Stimulated activated CD8-positive, alpha-beta memory T cell treated with anti-CD3 and anti-CD28 coated beads, Interleukin-12 subunit alpha, Interleukin-12 subunit beta, amount 100 ng/mL, for 24 hours (primary cell): ENCODE data around the gene TEX29.

Experiments
- DNase-seq: peaks from one replicate; pipeline ENCODE4 v3.0.0-alpha.2; 2020; ENCODE audit errors: extremely low read depth

Gene TEX29

DNA sequence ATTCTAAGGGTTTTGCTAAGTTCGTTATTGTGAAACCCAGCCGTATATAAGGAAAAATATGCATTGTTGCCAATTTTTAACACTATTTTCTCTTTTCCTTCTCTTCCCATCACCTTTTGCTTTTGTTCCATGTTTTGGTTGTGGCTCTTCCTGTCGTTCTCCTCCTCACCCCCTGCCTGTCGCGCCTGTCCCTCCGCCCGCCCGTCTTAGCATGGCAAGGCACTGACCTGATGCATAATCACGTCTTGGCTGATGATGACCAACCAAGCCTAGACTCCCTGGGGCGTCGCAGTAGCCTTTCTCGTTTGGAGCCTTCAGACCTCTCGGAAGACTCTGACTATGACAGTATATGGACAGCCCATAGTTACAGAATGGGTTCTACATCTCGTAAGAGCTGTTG, 28.5 kb upstream of the TEX29 start:
- DNase-seq = no peak

GRCh38 chr13:111292710-111293485, 27.5 kb upstream of the TEX29 start:
- no peak for DNase-seq

DNA sequence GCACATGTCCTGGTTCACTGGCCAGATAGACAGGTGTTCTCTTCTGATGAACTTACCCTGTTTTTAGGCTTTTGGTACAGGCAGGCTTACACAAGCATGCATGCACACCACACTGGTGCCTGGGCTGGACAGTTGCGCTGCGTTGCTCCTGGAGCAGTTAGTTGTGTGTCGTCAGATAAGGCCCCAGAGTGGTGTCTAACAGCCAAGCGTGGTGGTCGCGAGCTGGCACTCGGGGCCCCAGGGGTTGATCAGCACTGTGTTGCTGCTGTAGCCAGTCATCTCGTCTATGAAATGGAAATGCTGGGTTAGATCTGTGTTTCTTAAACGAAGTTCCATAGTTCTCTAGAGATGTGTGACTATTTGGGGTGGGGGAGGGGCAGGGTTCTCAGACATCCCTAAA, 24.6 kb upstream of the TEX29 start:
- DNase-seq = no peak

GRCh38 chr13:111296417-111296816, 24.0 kb upstream of the TEX29 start:
- no peak for DNase-seq

- DNase-seq = no peak
Measured at GRCh38 chr13:111298214-111298975, 22.0 kb upstream of the TEX29 start.

DNA sequence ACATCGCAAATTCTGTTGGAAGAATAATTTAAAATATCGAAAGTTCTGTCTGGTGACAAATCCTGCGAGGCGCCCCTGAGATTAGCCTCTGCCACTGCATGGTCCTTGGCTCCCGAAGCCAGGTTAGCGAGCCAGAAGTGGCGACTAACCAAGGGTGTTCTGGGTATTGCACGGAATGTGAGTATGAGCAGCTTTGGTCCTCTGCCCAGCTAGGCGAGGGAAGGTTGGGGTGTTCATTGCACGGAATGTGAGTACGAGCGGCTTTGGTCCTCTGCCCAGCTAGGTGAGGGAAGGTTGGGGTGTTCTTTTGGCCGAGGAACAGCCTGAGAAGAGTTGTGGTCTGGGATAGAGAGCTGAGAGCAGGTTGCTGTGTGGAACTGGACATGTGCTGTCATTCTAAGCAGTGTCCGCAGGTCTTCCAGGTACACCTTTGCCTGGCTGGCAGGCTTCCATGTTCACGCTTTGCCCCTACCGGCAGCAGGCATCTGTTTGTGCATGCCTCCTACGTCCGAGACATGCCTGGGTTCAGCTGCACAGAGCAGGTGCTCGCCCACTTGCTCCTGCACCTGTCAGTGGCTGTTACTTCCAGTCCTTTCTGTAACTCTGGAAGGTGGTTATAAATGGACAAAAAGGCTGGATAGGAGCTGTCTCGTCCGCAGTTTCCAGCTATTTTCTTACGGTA, 18.3 kb upstream of the TEX29 start:
- no peak for DNase-seq

DNA sequence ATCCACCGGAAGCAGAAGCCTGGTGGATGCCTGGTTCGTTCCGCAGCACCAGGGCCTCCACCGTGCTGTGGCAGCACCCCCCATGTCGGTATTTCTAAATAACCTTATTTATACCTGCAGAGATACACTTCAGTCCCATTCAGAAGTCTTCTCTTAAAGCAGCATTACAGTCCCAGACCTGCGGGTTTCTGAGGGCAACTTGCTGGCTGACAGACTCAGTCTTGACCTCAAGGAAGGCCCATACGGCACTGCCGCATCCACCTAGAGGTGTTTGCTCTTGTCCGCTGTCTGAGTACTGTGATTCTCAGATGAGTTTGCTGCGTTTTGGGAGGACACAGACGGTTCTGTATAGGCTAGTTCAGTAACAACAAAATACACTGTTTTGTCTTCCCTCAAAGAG, 16.9 kb upstream of the TEX29 start:
- no peak for DNase-seq

DNA sequence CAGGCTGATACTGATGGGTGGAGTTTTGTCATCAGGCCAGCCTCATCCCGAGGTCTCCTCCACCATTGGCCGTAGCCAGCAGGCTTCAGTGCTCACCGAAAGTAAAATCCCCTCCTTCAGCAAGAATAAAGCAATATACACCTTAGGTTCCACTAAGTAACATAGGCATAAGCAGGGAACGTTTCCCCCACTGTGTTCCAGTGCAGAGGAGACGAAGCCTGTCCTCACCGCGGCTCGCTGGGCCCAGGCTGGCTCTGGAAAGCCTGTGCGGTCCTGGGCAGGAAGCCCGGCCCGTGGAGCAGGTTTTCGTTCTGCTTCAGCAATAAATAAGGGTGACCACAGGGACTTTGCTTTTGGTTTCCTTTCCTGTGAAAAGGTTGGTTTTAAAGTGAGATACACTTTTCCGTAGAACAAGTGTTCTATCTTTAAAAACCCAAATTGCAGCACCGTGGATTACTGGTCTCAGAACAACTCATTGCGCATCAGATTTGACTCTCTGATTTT, 16.3 kb upstream of the TEX29 start:
- no peak for DNase-seq

GRCh38 chr13:111304603-111305289, 15.7 kb upstream of the TEX29 start:
- DNase-seq = no peak

GRCh38 chr13:111312944-111313590, 7.4 kb upstream of the TEX29 start:
- no peak for DNase-seq

- DNase-seq = no peak
Measured at GRCh38 chr13:111313911-111314425, 6.5 kb upstream of the TEX29 start.

DNA sequence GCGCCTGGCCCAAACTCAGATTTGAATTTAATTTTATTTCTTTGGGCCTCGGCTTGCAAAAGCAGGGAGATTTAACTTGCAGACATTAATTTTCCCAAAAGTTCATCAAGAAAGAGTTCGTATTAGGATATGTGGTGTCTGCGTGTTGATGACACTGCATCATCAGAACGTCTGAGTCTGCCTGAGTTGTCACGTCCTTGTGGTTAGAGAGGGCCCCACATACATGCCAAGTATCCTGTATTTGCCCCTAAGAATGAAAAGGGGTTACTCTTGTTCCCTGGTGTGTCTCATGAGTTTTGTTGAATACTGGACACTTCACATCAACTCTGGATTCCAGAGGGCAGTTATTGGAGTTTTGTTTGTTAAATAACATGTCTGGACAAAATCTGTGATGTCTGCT, 5.6 kb upstream of the TEX29 start:
- no peak for DNase-seq

GRCh38 chr13:111315347-111315995, 5.0 kb upstream of the TEX29 start:
- no peak for DNase-seq

DNA sequence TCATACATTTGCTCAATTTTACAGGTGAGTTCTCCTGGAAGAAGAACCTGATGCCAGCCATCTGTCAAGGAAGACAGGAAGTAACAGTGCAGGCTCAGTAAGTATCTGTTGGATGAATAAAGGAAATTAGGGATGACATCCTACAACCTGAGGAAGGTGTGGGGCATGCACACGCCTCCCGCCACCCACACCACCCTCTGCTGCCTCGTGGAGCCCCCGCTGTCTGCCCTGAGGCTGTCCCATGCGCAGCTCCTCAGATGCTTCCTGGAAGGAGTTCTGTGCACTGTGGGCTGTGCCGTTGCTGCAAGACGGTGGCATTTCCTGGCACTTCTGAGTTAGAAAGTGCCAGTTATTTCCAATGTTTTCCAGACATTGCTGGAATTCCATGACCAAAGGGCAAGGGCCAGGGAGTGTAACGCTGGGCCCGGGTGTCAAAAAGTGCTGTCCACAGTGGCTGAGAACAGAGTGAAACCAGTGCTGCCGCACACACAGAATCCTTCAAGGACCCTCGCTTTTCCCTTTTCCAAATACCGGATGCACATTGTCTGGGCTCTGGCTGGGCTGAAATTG, 4.2 kb upstream of the TEX29 start:
- no peak for DNase-seq

DNA sequence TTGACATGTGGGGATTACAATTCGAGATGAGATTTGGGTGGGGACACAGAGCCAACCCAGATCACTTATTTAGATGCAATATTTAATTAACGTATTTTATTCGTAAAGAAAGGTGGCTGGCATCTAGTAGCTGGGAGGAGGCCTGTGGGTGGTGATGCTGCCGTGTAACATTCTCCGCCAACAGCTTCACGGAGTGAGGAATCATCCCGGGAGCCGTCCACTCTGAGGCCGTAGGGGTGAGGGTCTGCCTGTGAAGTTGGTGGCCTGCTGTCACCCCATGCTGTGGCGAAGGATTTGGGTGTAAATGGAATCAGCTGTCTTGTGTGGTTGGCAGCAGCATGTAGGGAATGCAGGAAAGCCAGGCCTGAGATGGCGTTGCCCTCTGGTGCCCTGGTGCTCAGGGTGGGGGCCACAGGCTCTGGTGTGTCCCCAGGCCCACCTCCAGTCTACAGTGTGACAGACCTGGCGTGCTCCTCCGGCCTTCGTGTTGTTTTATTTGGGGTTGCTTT, 3.3 kb upstream of the TEX29 start:
- no peak for DNase-seq

- no peak for DNase-seq
Measured at GRCh38 chr13:111317571-111318345, 2.7 kb upstream of the TEX29 start.

GRCh38 chr13:111318386-111318785, 2.1 kb upstream of the TEX29 start:
- DNase-seq = no peak

DNA sequence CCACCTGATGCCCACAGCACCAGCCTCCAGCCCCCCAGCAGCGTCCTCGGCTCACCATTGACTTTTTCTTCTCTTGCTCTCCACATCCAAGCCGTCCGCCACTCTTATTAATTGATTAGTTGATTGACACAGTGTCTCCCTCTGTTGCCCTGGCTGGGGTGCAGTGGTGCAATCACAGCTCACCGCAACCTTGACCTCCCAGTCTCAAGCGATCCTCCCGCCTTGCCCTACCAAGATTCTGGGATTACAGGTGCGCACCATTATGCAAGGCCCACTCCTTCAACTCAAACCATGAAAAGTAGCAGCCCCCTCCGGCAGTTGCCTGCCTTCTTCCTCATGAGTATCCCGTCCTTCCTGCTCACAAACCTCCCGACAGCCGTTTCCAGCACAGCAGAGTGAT, 921 bp upstream of the TEX29 start:
- DNase-seq = no peak
